B cell (primary cell): Measurements from ENCODE around the gene ADAM23. TPM values are rescaled to one million over a fixed set of nuclear protein-coding genes. Genes with fewer than 3 reads are reported as not detected.

Source experiments
- ATAC-seq: fragments of 200-7000 bp; cut with Tn5 transposase; one replicate; pipeline ENCODE4 v1.10.0; 2021; ENCODE audit warnings: low read depth, mild to moderate bottlenecking, moderate number of reproducible peaks, moderate library complexity
- CTCF ChIA-PET: fragments of 350-600 bp; sonication (Branson Sonifier 250); formaldehyde crosslinking; loops from one replicate; lab custom pipeline; 2021; ENCODE audit warnings: antibody characterized with exemption, inconsistent platforms; lab: Charles Lee
- POLR2A ChIA-PET: fragments of 350-600 bp; sonication (Branson Sonifier 250); formaldehyde crosslinking; loops from one replicate; lab custom pipeline; 2021; ENCODE audit warnings: antibody characterized with exemption; lab: Charles Lee
- DNase-seq: peaks from one replicate; pipeline ENCODE4 v3.0.0; 2013
- H2AFZ ChIP-seq: 2 replicates; pipeline ENCODE4 v1.6.1; 2012; ENCODE audit warnings: mild to moderate bottlenecking, low read depth, low read length; ENCODE audit not compliant: insufficient read depth, poor library complexity, severe bottlenecking
- H3K27ac ChIP-seq, 2 donors: 1 replicate in 1 of 2; 2 replicates in 1 of 2; pipeline ENCODE4 v1.5.1; 2012 to 2013; ENCODE audit warnings: low read length in 2 of 2, mild to moderate bottlenecking in 2 of 2, moderate library complexity in 1 of 2
- H3K27me3 ChIP-seq, 4 experiments: fragments of 200-600 bp in 1 of 4; sonication (generic) in 1 of 4; replicated peaks in 1 of 4; 1 replicate in 2 of 4; 2 replicates in 2 of 4; pipeline versions ENCODE4 v1.6.1 to v1.7.0; 2013 to 2016; ENCODE audit warnings: low read length in 3 of 4, mild to moderate bottlenecking in 2 of 4, mixed read lengths in 1 of 4, moderate library complexity in 1 of 4; ENCODE audit not compliant: insufficient read depth in 4 of 4, control insufficient read depth in 3 of 4; ENCODE audit errors: control extremely low read depth in 1 of 4
- H3K36me3 ChIP-seq, 2 experiments: replicated peaks in 1 of 2; 1 replicate in 1 of 2; 2 replicates in 1 of 2; pipeline versions ENCODE4 v1.6.1 to v1.7.1; 2013; ENCODE audit warnings: low read length in 1 of 2; ENCODE audit not compliant: insufficient read depth in 2 of 2, control insufficient read depth in 1 of 2; ENCODE audit errors: control extremely low read depth in 1 of 2, extremely low read depth in 1 of 2
- H3K4me1 ChIP-seq, 2 donors: fragments of 200-600 bp in 1 of 2; sonication (generic) in 1 of 2; 1 replicate in 1 of 2; 2 replicates in 1 of 2; pipeline versions ENCODE4 v1.5.1 to v1.6.1; 2013 to 2017; ENCODE audit warnings: low read length in 2 of 2; ENCODE audit not compliant: control insufficient read depth in 2 of 2, insufficient read depth in 2 of 2
- H3K4me2 ChIP-seq: replicated peaks from 2 replicates; pipeline ENCODE3; 2012; ENCODE audit warnings: mild to moderate bottlenecking, low read depth, low read length; ENCODE audit not compliant: poor library complexity, severe bottlenecking
- H3K4me3 ChIP-seq, 5 experiments: fragments of 200-600 bp in 1 of 5; sonication (generic) in 1 of 5; 1 replicate in 3 of 5; 2 replicates in 2 of 5; pipeline versions ENCODE4 v1.5.1 to v1.7.0; 2011 to 2016; ENCODE audit warnings: low read length in 4 of 5, mild to moderate bottlenecking in 4 of 5, low read depth in 2 of 5, control low read depth in 1 of 5, moderate library complexity in 1 of 5; ENCODE audit not compliant: insufficient read depth in 1 of 5; ENCODE audit errors: control extremely low read depth in 1 of 5, extremely low read depth in 1 of 5
- H3K79me2 ChIP-seq: fragments of 200-600 bp; sonication (generic); one replicate; pipeline ENCODE4 v1.6.0; 2016; ENCODE audit warnings: low read length; ENCODE audit not compliant: control insufficient read depth, insufficient read depth
- H3K9ac ChIP-seq: fragments of 200-600 bp; sonication (generic); 2 replicates; pipeline ENCODE4 v1.6.1; 2017; ENCODE audit warnings: mild to moderate bottlenecking, low read length, moderate library complexity
- H3K9me3 ChIP-seq, 3 donors: one replicate each; pipeline versions ENCODE4 v1.6.1 to v1.7.1; 2013; ENCODE audit warnings: low read length in 2 of 3; ENCODE audit not compliant: control insufficient read depth in 2 of 3, insufficient read depth in 1 of 3; ENCODE audit errors: control extremely low read depth in 1 of 3
- H4K20me1 ChIP-seq: 2 replicates; pipeline ENCODE4 v1.6.0; 2012; ENCODE audit warnings: mild to moderate bottlenecking, low read length; ENCODE audit not compliant: insufficient read depth, control insufficient read depth, poor library complexity, severe bottlenecking
- H3K27ac Mint-ChIP-seq: one replicate; pipeline ENCODE4 v1.8.0; 2021; ENCODE audit warnings: mixed read lengths
- H3K27me3 Mint-ChIP-seq: one replicate; pipeline ENCODE4 v1.8.0; 2021; ENCODE audit warnings: mixed read lengths
- H3K4me1 Mint-ChIP-seq: one replicate; pipeline ENCODE4 v1.8.0; 2021; ENCODE audit warnings: mixed read lengths
- H3K4me3 Mint-ChIP-seq: one replicate; pipeline ENCODE4 v1.8.0; 2021; ENCODE audit warnings: mixed read lengths
- H3K9me3 Mint-ChIP-seq: one replicate; pipeline ENCODE4 v1.8.0; 2022; ENCODE audit warnings: mixed read lengths; ENCODE audit not compliant: insufficient read depth
- CTCF ChIP-seq: fragments of 200-600 bp; IDR thresholded peaks from one replicate; pipeline ENCODE4 v1.8.0; 2022; ENCODE audit warnings: antibody characterized with exemption, mild to moderate bottlenecking
- EZH2 ChIP-seq: IDR thresholded peaks from 2 replicates; pipeline ENCODE4 v1.6.1; 2012; ENCODE audit warnings: borderline replicate concordance, low read depth, mild to moderate bottlenecking, moderate library complexity, low read length; ENCODE audit not compliant: insufficient read depth, poor library complexity, severe bottlenecking
- WGBS: methylation state at CpG from one replicate; pipeline ENCODE4 v1.1.5; 2013; ENCODE audit warnings: missing lambda C conversion rate; ENCODE audit not compliant: insufficient coverage; 5-methylcytosine and 5-hydroxymethylcytosine counted together
- intact Hi-C: fragments of 100-400 bp; cut with micrococcal nuclease; formaldehyde crosslinking; loops from one replicate; pipeline ENCODE4 v1.10.0; 2022
- polyA plus RNA-seq: library from polyadenylated mRNA; depleted of rRNA; stranded (reverse); fragments of >200 nt; gene quantifications from 2 replicates; pipeline ENCODE4 v1.2.3, GENCODE V29; 2012
- total RNA-seq, 2 donors: library from RNA; stranded (reverse); fragments of 120-200 nt in 1 of 2; gene quantifications; 1 replicate in 1 of 2; 2 replicates in 1 of 2; pipeline versions ENCODE4 v1.2.3 to v1.2.4, GENCODE V29; 2013 to 2022

The ADAM23 gene
- total and polyA plus RNA-seq, 2 donors (not counting 1 experiment from before 2014, with no cell fraction given), result 0.78 to 1.7 TPM

GRCh38 chr2:206511283-206511682 lies 68.0 kb downstream of the ADAM23 start:
- no peaks in the 10 kb centered on the region for H3K9me3 Mint-ChIP-seq
- no CpG with 5 or more reads among the region's 2 CpGs for WGBS
- Histone ChIP-seq H4K20me1 (no peaks in the 10 kb centered on the region), H3K36me3 (no peaks in the 10 kb centered on the region), H3K4me2 (no peak overlapping the region), H3K27me3 (no peaks in the 10 kb centered on the region), H3K79me2 (no peaks in the 10 kb centered on the region), H3K4me3 (no peak overlapping the region), H3K4me1 (no peaks in the 10 kb centered on the region), H2AFZ (no peak overlapping the region), H3K9ac (no peak overlapping the region), H3K27ac (no peak overlapping the region), H3K9me3 (peaks cover 0 to 3% (median 0%) of the 10 kb centered on the region in 3 donors)
- ChIA-PET CTCF (no interaction called here), POLR2A (no interaction called here)
- H3K27ac Mint-ChIP-seq, result no peak overlapping the region
- H3K4me1 Mint-ChIP-seq, result peaks cover 4% of the 10 kb centered on the region
- no peak for DNase-seq
- intact Hi-C loops, result no loop called here
- no peak for TF ChIP-seq CTCF
- TF ChIP-seq EZH2, result no peak
- H3K27me3 Mint-ChIP-seq, result peaks cover 4% of the 10 kb centered on the region
- H3K4me3 Mint-ChIP-seq, result no peak overlapping the region
- ATAC-seq, result no peak

- Histone ChIP-seq H4K20me1 (no peaks in the 10 kb centered on the region), H2AFZ (no peak overlapping the region), H3K27me3 (no peaks in the 10 kb centered on the region), H3K36me3 (no peaks in the 10 kb centered on the region), H3K9ac (no peak overlapping the region), H3K27ac (no peak overlapping the region), H3K9me3 (no peaks in the 10 kb centered on the region), H3K4me1 (no peaks in the 10 kb centered on the region), H3K4me2 (no peak overlapping the region), H3K79me2 (no peaks in the 10 kb centered on the region), H3K4me3 (no peak overlapping the region)
- Mint-ChIP-seq H3K9me3 (no peaks in the 10 kb centered on the region), H3K4me1 (no peaks in the 10 kb centered on the region), H3K27me3 (peaks cover 4% of the 10 kb centered on the region), H3K27ac (no peak overlapping the region), H3K4me3 (no peak overlapping the region)
- intact Hi-C loops, result no loop called here
- no peak for ATAC-seq
- TF ChIP-seq CTCF, result no peak
- no peak for TF ChIP-seq EZH2
- WGBS, result no CpG with 5 or more reads among the region's 1 CpG
- ChIA-PET POLR2A (no interaction called here), CTCF (no interaction called here)
- DNase-seq, result no peak
Observed at GRCh38 chr2:206512999-206513398, 69.7 kb downstream of the ADAM23 start.
